Progenitor cell of endocrine pancreas (in vitro differentiated cells): Measurements from ENCODE around the gene KANSL1. TPM values are rescaled to one million over a fixed set of nuclear protein-coding genes. Genes with fewer than 3 reads are reported as not detected.

Source experiments
- DNase-seq: peaks from one replicate; pipeline ENCODE4 v3.0.0; 2021; ENCODE audit warnings: low spot score; ENCODE audit not compliant: unreplicated experiment
- H3K27ac Mint-ChIP-seq: 2 replicates; pipeline ENCODE4 v1.8.0; 2021; ENCODE audit warnings: mild to moderate bottlenecking, moderate library complexity, mixed read lengths
- H3K27me3 Mint-ChIP-seq: 2 replicates; pipeline ENCODE4 v1.8.0; 2021; ENCODE audit warnings: mixed read lengths
- H3K36me3 Mint-ChIP-seq: 2 replicates; pipeline ENCODE4 v1.8.0; 2022; ENCODE audit warnings: mixed read lengths; ENCODE audit not compliant: insufficient read depth
- H3K4me1 Mint-ChIP-seq: 2 replicates; pipeline ENCODE4 v1.8.0; 2021; ENCODE audit warnings: low read depth, mixed read lengths
- H3K4me3 Mint-ChIP-seq: 2 replicates; pipeline ENCODE4 v1.8.0; 2021; ENCODE audit warnings: low read depth, mild to moderate bottlenecking, moderate library complexity, mixed read lengths
- H3K9me3 Mint-ChIP-seq: 2 replicates; pipeline ENCODE4 v1.8.0; 2021; ENCODE audit warnings: low read depth, mixed read lengths
- CTCF ChIP-seq: fragments of 200-600 bp; sonication (generic); IDR thresholded peaks from one replicate; pipeline ENCODE4 v1.5.0; 2021; ENCODE audit warnings: antibody characterized with exemption, mild to moderate bottlenecking; ENCODE audit not compliant: unreplicated experiment
- total RNA-seq: library from RNA; stranded (reverse); gene quantifications from 2 replicates; pipeline ENCODE4 v1.2.1, GENCODE V29; 2021

The KANSL1 gene
- total RNA-seq, 1 donor from 2014 or later: 173 TPM

GRCh38 chr17:46169913-46170638 is 23.2 kb downstream of the KANSL1 start:
- TF ChIP-seq CTCF: no peak
- no peaks in the 10 kb centered on the region for H3K9me3 Mint-ChIP-seq
- peak overlapping the region; percentile 46 for H3K27ac Mint-ChIP-seq
- no peak overlapping the region for H3K4me3 Mint-ChIP-seq
- DNase-seq: no peak
- peaks cover 31% of the 10 kb centered on the region for H3K36me3 Mint-ChIP-seq
- H3K4me1 Mint-ChIP-seq: peaks cover 19% of the 10 kb centered on the region
- no peaks in the 10 kb centered on the region for H3K27me3 Mint-ChIP-seq

- H3K4me3 Mint-ChIP-seq: no peak overlapping the region
- H3K9me3 Mint-ChIP-seq: no peaks in the 10 kb centered on the region
- DNase-seq: no peak
- no peaks in the 10 kb centered on the region for H3K27me3 Mint-ChIP-seq
- H3K4me1 Mint-ChIP-seq: peaks cover 35% of the 10 kb centered on the region
- no peak for TF ChIP-seq CTCF
- H3K27ac Mint-ChIP-seq: peak overlapping the region; percentile 59
- peaks cover 31% of the 10 kb centered on the region for H3K36me3 Mint-ChIP-seq
Observed at GRCh38 chr17:46167826-46168569, 25.2 kb downstream of the KANSL1 start.

GRCh38 chr17:46167267-46167666 is 26.0 kb downstream of the KANSL1 start:
- H3K36me3 Mint-ChIP-seq: peaks cover 34% of the 10 kb centered on the region
- no peaks in the 10 kb centered on the region for H3K9me3 Mint-ChIP-seq
- no peak for TF ChIP-seq CTCF
- H3K4me1 Mint-ChIP-seq: peaks cover 39% of the 10 kb centered on the region
- no peak overlapping the region for H3K4me3 Mint-ChIP-seq
- no peak for DNase-seq
- H3K27me3 Mint-ChIP-seq: no peaks in the 10 kb centered on the region
- H3K27ac Mint-ChIP-seq: no peak overlapping the region

- H3K4me1 Mint-ChIP-seq: peaks cover 39% of the 10 kb centered on the region
- no peak for TF ChIP-seq CTCF
- H3K9me3 Mint-ChIP-seq: no peaks in the 10 kb centered on the region
- DNase-seq: no peak
- peaks cover 33% of the 10 kb centered on the region for H3K36me3 Mint-ChIP-seq
- no peak overlapping the region for H3K27ac Mint-ChIP-seq
- no peak overlapping the region for H3K4me3 Mint-ChIP-seq
- H3K27me3 Mint-ChIP-seq: no peaks in the 10 kb centered on the region
Observed at GRCh38 chr17:46166692-46167249, 26.5 kb downstream of the KANSL1 start.

DNA sequence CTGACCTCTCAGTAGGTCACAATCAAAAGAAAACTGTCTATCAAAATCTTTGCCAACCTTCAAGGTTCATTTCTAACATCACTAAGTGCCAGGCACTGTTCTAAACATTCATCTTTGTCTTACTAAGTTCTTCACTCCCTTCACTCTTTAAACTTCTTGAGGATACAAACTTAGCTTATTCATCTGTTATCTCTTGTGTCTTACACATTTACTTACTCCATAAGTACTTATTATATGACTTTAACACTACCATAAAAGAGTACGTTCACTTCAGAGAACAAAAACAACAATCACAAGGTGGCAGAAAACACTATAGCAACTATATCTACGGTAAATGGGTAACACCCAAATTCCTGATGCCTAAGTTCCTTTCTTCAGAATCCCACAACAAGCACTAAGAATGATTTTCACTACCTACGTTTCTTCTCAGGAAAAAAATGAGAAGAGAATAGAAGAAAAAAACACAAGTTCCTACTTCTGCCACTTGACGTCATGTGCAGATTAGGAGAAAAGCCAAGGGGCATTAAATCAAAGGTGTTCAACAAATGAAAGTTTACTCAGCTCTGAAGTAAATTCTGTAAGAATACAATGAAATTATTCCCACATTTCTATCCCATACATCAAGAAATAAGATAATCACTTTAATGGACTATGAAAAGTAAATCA is 29.2 kb downstream of the KANSL1 start:
- Mint-ChIP-seq H3K4me3 (no peak overlapping the region), H3K9me3 (no peaks in the 10 kb centered on the region), H3K27me3 (no peaks in the 10 kb centered on the region), H3K36me3 (peaks cover 11% of the 10 kb centered on the region), H3K4me1 (peaks cover 46% of the 10 kb centered on the region), H3K27ac (no peak overlapping the region)
- no peak for TF ChIP-seq CTCF
- DNase-seq: no peak
